ENCODE measurements around the gene SFT2D3. TPM values are rescaled to one million over a fixed set of nuclear protein-coding genes. Genes with fewer than 3 reads are reported as not detected.

SFT2D3 gene
- total RNA-seq, 1 experiment from 2014 or later, result 4.7 TPM

- no peak overlapping the region for H3K23ac ChIP-seq (ENCODE audit: insufficient read length, low read depth, low read length)
- no peak overlapping the region for H2AFZ ChIP-seq (ENCODE audit: low read length)
- H3K14ac ChIP-seq (ENCODE audit: insufficient read depth, low read length), result no peak overlapping the region
- DNase-seq, result no peak
- no peak overlapping the region for H4K5ac ChIP-seq (ENCODE audit: insufficient read length, low read depth, low read length)
- H3K27me3 Mint-ChIP-seq (ENCODE audit: low read depth), result peaks cover 63% of the 10 kb centered on the region
- no peak overlapping the region for H3K27ac Mint-ChIP-seq
- peaks cover 6% of the 10 kb centered on the region for H3K23me2 ChIP-seq (ENCODE audit: insufficient read length, low read depth, low read length, poor library complexity, severe bottlenecking)
- no CpG with 5 or more reads among the region's 10 CpGs for WGBS (ENCODE audit: extremely low coverage, insufficient read length, low lambda C conversion rate)
- H3K4me1 Mint-ChIP-seq, result peaks cover 8 to 10% of the 10 kb centered on the region in 2 experiments; a peak in 3 of 4 replicates
- H2BK20ac ChIP-seq (ENCODE audit: low read depth, low read length, poor library complexity, severe bottlenecking), result no peak overlapping the region
- H3T11ph ChIP-seq (ENCODE audit: low read length), result no peak overlapping the region
- H3K4me1 ChIP-seq (ENCODE audit: insufficient read depth, low read length), result no peaks in the 10 kb centered on the region
- no peak overlapping the region for H2BK5ac ChIP-seq (ENCODE audit: insufficient read length, low read length)
- no peak overlapping the region for H3K4ac ChIP-seq (ENCODE audit: low read depth, low read length)
- H3K9ac ChIP-seq (ENCODE audit: extremely low read depth, insufficient read length, low read length), result no peak overlapping the region
- H3K4me3 Mint-ChIP-seq, result no peak overlapping the region
- H3K56ac ChIP-seq (ENCODE audit: insufficient read length, low read depth, low read length), result no peak overlapping the region
- H4K20me1 ChIP-seq (ENCODE audit: control insufficient read depth, insufficient read depth, insufficient read length), result no peaks in the 10 kb centered on the region
- no peak overlapping the region for H2BK12ac ChIP-seq (ENCODE audit: insufficient read length, low read depth, low read length)
- TF ChIP-seq CTCF (conservative IDR thresholded peaks at IDR 0.05), result no peak
- peaks cover 13% of the 10 kb centered on the region for H3K27me3 ChIP-seq (ENCODE audit: insufficient read depth, low read length)
- no peak overlapping the region for H4K91ac ChIP-seq (ENCODE audit: insufficient read length, low read depth, low read length)
- no peaks in the 10 kb centered on the region for H3K79me2 ChIP-seq (ENCODE audit: insufficient read depth, low read length)
- H2AK5ac ChIP-seq (ENCODE audit: insufficient read length, low read length), result no peak overlapping the region
- no peak overlapping the region for H3K4me2 ChIP-seq (ENCODE audit: insufficient read depth, insufficient read length, low read length)
- H3K36me3 Mint-ChIP-seq (ENCODE audit: insufficient read depth in 1 of 3, low read depth in 3 of 3), result no peaks in the 10 kb centered on the region; a peak in 1 of 7 replicates
- H4K8ac ChIP-seq (replicated peaks; ENCODE audit: insufficient read length, low read depth, low read length), result no peak overlapping the region
- no peak overlapping the region for H2BK120ac ChIP-seq (ENCODE audit: low read depth, low read length, poor library complexity, severe bottlenecking)
- no peak overlapping the region for H3K18ac ChIP-seq (ENCODE audit: insufficient read length, low read depth, low read length)
- no peaks in the 10 kb centered on the region for H3K9me3 ChIP-seq (ENCODE audit: control insufficient read depth, low read depth, low read length)
- no peak overlapping the region for H2BK15ac ChIP-seq (ENCODE audit: low read depth, low read length)
- H3K27ac ChIP-seq (ENCODE audit: insufficient read length, low read depth, low read length), result no peak overlapping the region
- H3K9me3 Mint-ChIP-seq, result no peaks in the 10 kb centered on the region
- no peaks in the 10 kb centered on the region for H3K79me1 ChIP-seq (ENCODE audit: insufficient read depth, low read depth, low read length, poor library complexity, severe bottlenecking)
Observed at GRCh38 chr2:127678531-127678930, 22.8 kb upstream of the SFT2D3 start.

All from H9 (cell line).